Stomach (tissue), 4 donors: ENCODE measurements around the gene PGBD5.

Experiments used
- POLR2AphosphoS5 ChIP-seq, 3 donors: sonication (generic); formaldehyde crosslinking; IDR thresholded peaks; one replicate each; pipeline ENCODE4 v1.6.1; 2016; ENCODE audit warnings: antibody characterized with exemption in 3 of 3
- TF ChIP-seq, protein P1 (sequence below), 7 experiments: fragments of 450-650 bp in 4 of 7; fragments of 200-600 bp in 3 of 7; sonication (generic) in 3 of 7; IDR thresholded peaks; one replicate each; pipeline ENCODE4 v1.5.1; 2016 to 2019; ENCODE audit warnings: antibody characterized with exemption in 7 of 7, control low read depth in 2 of 7, mild to moderate bottlenecking in 1 of 7

DNA sequence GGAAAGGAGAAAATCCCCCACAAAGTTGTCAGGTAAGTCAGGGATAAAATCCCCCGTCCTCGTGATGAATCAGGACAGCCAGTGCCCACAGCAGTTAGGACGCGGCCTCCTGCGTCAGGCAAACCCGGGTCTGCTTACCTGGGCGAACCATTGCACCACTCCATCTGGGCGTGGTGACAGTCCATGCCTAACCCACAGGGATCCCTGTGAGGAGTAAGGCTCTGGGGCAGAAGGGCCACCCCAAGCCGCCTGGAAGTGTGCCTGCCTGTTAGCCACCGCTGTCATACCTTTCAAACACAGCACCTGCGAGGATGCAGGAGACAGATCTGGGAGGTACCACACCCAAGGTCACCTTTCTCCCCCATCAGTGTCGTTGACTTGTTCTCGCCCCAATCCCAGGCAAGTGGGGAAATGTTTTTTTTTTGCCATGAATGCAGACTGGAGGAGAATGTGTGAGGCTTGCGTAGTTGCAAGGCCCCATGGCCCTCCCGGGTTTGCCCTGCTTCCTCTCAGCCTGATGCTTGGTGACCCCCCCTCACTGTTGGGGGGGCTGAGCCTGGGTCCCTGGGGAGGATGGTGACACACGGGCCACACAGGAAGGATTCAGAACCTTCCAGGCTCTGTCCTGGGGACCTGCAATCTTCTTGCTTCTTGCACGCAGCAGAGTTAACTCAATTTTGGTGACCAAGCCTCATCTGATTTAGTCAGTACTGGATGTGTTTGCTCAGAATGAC is 107.0 kb downstream of the PGBD5 start:
- no peak for TF ChIP-seq POLR2AphosphoS5 (IDR thresholded peaks at IDR 0.05)
- TF ChIP-seq, protein P1, sequence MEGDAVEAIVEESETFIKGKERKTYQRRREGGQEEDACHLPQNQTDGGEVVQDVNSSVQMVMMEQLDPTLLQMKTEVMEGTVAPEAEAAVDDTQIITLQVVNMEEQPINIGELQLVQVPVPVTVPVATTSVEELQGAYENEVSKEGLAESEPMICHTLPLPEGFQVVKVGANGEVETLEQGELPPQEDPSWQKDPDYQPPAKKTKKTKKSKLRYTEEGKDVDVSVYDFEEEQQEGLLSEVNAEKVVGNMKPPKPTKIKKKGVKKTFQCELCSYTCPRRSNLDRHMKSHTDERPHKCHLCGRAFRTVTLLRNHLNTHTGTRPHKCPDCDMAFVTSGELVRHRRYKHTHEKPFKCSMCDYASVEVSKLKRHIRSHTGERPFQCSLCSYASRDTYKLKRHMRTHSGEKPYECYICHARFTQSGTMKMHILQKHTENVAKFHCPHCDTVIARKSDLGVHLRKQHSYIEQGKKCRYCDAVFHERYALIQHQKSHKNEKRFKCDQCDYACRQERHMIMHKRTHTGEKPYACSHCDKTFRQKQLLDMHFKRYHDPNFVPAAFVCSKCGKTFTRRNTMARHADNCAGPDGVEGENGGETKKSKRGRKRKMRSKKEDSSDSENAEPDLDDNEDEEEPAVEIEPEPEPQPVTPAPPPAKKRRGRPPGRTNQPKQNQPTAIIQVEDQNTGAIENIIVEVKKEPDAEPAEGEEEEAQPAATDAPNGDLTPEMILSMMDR (IDR thresholded peaks at IDR 0.05): no peak
